ENCODE data around the gene SPATA24. TPM values are rescaled to one million over a fixed set of nuclear protein-coding genes. Genes with fewer than 3 reads are reported as not detected.

The SPATA24 gene
- total RNA-seq, 2 donors from 2014 or later: 9.5 to 29.7 TPM

DNA sequence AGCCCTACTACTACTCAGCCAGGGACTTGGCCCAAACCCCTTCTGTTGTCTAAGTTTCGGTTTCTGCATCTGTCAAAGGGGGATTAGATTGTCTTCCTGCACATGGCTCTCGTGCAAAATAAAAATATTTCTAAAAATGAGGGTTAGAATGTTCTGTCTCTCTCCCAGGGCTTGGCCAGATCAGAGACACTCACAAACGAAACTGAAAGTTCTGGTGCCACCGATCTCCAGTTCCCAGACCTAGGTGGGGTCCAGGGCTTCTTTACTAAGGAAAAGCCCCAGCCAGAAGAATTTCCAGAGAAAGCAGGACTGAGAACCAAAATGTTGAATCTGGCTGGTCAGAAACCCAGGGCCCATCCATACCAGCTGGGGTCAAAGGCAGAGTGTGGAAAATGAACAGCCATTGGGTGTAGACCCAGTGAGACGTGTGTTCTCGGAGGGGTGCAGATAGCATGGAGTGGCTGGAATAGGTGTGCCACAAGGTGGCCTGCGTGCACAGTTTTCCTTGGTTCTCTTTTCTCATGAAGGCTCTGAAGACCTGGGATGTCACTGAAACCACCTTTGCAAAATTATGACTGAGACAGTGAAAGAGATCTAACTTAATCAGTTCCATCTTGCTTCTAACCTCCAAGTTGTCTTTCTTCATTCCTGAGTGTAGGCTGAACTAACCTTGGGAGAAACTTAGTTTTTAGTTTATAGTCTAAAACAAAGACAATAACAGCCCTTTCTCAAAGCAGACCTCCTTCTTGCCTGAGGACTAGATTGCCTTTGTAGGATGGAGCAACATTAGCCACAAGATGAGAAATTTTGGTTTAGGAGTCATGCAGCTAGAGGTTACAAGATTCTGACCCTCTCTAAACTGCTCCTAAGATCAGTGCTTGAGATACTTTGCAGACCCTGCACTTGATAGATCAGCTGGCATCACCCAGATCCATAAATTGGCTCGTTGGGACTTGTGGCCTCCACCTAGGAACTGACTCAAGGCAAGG, 18.5 kb downstream of the SPATA24 start:
- peaks cover 0 to 41% of the 10 kb centered on the region in 2 donors for H3K4me1 ChIP-seq
- no peaks in the 10 kb centered on the region for H3K9me3 ChIP-seq
- no peaks in the 10 kb centered on the region for H3K27me3 ChIP-seq
- no peak for DNase-seq (ENCODE audit: low spot score)
- H3K36me3 ChIP-seq: no peaks in the 10 kb centered on the region
- peak overlapping the region in 1 of 2 donors; percentile 41 for H3K4me3 ChIP-seq
- H3K27ac ChIP-seq: peak overlapping the region; percentile 3 to 55
- TF ChIP-seq, protein P1, sequence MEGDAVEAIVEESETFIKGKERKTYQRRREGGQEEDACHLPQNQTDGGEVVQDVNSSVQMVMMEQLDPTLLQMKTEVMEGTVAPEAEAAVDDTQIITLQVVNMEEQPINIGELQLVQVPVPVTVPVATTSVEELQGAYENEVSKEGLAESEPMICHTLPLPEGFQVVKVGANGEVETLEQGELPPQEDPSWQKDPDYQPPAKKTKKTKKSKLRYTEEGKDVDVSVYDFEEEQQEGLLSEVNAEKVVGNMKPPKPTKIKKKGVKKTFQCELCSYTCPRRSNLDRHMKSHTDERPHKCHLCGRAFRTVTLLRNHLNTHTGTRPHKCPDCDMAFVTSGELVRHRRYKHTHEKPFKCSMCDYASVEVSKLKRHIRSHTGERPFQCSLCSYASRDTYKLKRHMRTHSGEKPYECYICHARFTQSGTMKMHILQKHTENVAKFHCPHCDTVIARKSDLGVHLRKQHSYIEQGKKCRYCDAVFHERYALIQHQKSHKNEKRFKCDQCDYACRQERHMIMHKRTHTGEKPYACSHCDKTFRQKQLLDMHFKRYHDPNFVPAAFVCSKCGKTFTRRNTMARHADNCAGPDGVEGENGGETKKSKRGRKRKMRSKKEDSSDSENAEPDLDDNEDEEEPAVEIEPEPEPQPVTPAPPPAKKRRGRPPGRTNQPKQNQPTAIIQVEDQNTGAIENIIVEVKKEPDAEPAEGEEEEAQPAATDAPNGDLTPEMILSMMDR (IDR thresholded peaks at IDR 0.05): peak in 1 of 2 donors; percentile 53

- H3K9me3 ChIP-seq: no peaks in the 10 kb centered on the region
- no peak for DNase-seq (ENCODE audit: low spot score)
- H3K27ac ChIP-seq: peak overlapping the region; percentile 3 to 55
- H3K27me3 ChIP-seq: no peaks in the 10 kb centered on the region
- no peaks in the 10 kb centered on the region for H3K36me3 ChIP-seq
- H3K4me3 ChIP-seq: peak overlapping the region in 1 of 2 donors; percentile 41
- H3K4me1 ChIP-seq: peaks cover 0 to 34% of the 10 kb centered on the region in 2 donors
- TF ChIP-seq, protein P1 (IDR thresholded peaks at IDR 0.05): no peak
These were observed 19.3 kb downstream of the SPATA24 start for GRCh38 chr5:139384591-139385051.

DNA sequence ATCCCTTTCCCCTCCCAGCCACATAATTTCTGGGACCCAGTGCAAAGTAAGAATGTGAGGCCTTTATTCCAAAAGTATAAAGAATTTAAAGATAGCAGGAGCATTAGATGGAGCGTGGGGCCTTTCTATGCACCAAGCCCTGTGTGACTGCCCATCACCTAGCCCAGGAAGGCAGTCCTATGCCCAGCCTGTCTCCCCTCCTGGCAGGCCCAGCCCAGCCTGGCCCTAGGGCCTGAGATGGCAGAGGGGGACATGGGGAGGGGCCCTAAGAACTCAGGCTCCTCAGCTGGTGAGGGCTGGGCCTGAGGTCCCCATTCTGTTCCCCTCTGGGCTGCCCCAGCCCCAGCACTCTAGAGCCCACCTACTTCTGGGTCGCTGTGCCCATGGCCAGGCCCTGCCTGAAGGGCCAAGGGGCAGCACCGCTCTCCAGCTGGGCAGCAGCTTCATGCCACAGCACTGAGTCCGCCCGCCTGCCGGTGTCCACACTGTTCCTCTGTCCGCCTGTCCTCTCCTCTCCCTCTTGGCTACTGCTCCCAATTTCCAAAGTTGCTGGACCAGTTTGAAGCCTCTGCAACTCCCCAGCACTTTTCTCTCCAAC, 19.8 kb downstream of the SPATA24 start:
- TF ChIP-seq, protein P1 (IDR thresholded peaks at IDR 0.05): no peak
- Histone ChIP-seq H3K27ac (no peak overlapping the region), H3K4me3 (no peak overlapping the region), H3K4me1 (peaks cover 0 to 29% of the 10 kb centered on the region in 2 donors), H3K27me3 (no peaks in the 10 kb centered on the region), H3K9me3 (no peaks in the 10 kb centered on the region), H3K36me3 (no peaks in the 10 kb centered on the region)
- DNase-seq (ENCODE audit: low spot score): no peak

DNA sequence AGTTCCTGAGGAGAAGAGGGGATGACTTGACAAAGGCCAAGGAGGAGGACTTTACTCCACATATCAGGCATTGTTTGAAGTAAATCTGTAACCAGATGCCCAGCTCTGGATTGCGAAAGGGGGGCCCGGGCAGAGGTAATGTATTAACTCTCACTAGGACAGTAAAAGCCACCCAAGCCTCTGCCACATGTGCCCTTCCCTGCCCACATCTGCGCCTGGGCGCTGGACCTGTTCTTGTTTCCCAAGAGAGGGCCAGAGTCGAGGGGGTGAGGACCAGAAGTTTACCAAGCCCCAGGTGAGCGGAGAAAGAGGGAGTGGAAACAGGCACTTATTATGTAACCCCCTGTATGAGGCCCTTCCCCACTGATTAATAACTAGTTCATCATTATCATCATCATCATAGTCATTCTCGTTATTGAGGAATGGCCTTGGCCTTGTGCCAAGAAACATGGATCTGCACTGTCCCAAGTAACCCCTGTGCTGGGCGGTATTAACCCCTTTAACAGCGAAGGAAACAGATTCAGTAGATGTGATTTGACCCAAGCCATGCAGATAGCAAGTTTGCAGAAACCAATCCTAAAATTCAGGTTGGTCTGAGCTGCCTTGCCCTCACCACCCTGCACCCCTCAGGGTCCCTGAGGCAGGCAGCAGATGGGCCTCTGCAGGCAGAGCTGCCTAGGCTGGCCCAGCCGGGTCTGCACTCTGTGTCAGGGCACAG, 20.5 kb downstream of the SPATA24 start, which contains the start of gene SLC23A1:
SLC23A1 (minus strand) TSS at position 23 of the 718 bp plus-strand sequence. CDS start 44 bp downstream, outside the sequence.
- no peak within 1 kb of the TSS for H3K27ac ChIP-seq
- DNase-seq (ENCODE audit: low spot score): no peak
- TF ChIP-seq, protein P1 (IDR thresholded peaks at IDR 0.05): no peak

DNA sequence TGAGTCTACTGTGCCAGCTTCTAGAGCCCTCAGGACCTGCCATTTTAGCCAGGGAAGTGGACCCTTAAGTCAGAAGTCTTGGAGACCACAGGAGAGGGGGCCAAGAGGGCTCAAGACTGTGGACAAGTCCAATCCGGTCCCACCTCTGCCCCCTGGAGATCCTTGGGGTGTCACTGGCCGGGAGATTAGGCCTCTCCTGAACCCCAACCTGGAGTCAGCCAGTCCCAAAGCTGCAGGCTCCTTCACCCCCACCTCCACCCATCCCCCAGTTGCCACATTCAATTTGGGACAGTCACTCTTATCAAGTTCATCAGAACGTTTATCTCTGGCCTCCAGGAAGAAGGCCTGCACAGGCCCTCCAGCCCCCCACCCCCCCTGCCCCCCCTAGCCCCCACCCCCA, 21.1 kb downstream of the SPATA24 start:
- Histone ChIP-seq H3K9me3 (no peaks in the 10 kb centered on the region), H3K4me3 (no peak overlapping the region), H3K4me1 (peaks cover 0 to 18% of the 10 kb centered on the region in 2 donors), H3K27me3 (no peaks in the 10 kb centered on the region), H3K36me3 (no peaks in the 10 kb centered on the region), H3K27ac (no peak overlapping the region)
- no peak for DNase-seq (ENCODE audit: low spot score)
- TF ChIP-seq, protein P1 (IDR thresholded peaks at IDR 0.05): no peak

More for the DNA sequence above, 20.5 kb downstream of the SPATA24 start, which contains the start of gene SLC23A1:
- Histone ChIP-seq H3K4me3 (no peak within 1 kb of the TSS), H3K4me1 (peaks cover 0 to 25% of the 10 kb centered on the region in 2 donors), H3K9me3 (no peaks in the 10 kb centered on the region), H3K36me3 (no peaks in the 10 kb centered on the region), H3K27me3 (no peaks in the 10 kb centered on the region)

All from right atrium auricular region (tissue), 2 donors.